Left colon (tissue), 2 donors: ENCODE measurements around the gene LEMD3. TPM values are rescaled to one million over a fixed set of nuclear protein-coding genes. Genes with fewer than 3 reads are reported as not detected.

Source experiments
- ATAC-seq: fragments of 200-7000 bp; cut with Tn5 transposase; one replicate; pipeline ENCODE4 v1.9.1; 2020; ENCODE audit warnings: mild to moderate bottlenecking, moderate library complexity
- DNase-seq, 2 donors: peaks; one replicate each; pipeline ENCODE4 v3.0.0-alpha.2; 2020
- intact Hi-C, 2 donors: fragments of 100-400 bp; cut with DNase I in 1 of 2; cut with micrococcal nuclease in 1 of 2; formaldehyde crosslinking; loops; one replicate each; pipeline versions ENCODE4 v1.11.2 to v1.14.0; 2022; cut with DNase I, micrococcal nuclease
- total RNA-seq, 2 donors: library from RNA; stranded (reverse); fragmentation: NEBNext Ultra II Directional; extraction: Animal tissue kit (Norgen Biotek cat#: 25700); gene quantifications; one replicate each; pipeline ENCODE4 v1.2.1, GENCODE V29; 2021
- donor health status: DM: no; HTN: no; CAD: no.
- donor health status: DM: yes; HTN: yes; CAD: no.

The LEMD3 gene
- total RNA-seq, 2 donors from 2014 or later: 36.4 to 37.2 TPM

DNA sequence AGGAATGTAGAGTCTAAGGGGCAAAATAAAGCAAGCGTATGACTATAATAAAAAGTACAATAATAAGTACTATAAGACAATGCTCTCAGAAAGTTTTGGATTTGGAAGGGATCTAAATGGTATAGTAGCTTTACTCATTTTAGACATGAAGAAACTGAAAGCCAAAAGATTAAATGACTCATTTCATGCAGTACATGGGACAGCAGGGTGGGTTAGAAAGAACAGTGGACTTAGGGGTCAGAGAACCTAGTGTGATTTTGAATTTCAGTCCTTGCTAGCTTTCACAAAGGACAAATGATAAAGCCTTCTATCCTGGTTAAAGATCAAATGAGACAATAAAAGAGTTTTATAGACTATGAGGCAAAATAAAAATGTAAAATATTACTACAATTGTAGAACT lies 6.8 kb upstream of the LEMD3 start:
- DNase-seq: no peak
- intact Hi-C loops: no loop called here
- ATAC-seq: peak; percentile 58

DNA sequence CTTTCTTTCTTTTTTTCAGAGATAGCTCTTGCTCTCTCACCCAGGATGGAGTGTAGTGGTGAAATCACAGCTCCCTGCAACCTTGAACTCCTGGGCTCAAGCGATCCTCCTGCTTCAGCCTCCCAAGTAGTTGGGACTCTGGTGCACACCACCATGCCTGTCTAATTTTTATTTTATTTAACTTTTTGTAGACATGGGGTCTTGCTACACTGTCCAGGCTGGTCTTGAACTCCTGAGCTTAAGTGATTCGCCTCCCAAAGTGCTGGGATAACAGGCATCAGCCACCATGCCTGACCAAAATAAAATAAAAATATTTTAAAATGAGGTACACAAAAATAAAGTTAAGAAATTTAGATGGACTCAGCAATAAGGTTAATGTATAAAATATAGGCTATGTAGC lies 5.1 kb upstream of the LEMD3 start:
- DNase-seq: no peak
- no peak for ATAC-seq
- intact Hi-C loops: no loop called here

DNA sequence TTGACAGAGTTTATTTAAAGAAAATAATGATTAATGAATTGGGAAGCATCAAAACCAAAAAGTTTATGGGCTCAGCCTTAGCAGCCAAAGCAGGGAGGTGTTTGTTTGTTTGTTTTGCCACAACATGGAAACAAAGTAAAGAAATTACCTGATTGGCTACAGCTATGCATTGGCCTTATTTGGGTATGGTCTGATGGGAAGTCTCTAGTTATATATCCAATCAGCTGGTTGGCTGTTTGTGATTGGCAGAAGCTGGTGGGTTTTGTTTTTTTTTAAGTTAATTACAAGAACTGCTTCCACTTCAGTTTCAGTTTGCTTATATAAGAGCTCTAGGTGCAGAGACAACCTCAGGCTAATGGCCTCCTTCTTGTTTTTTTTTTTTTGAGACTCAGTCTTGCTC lies 4.6 kb upstream of the LEMD3 start:
- ATAC-seq: no peak
- no peak for DNase-seq
- intact Hi-C loops: no loop called here

DNA sequence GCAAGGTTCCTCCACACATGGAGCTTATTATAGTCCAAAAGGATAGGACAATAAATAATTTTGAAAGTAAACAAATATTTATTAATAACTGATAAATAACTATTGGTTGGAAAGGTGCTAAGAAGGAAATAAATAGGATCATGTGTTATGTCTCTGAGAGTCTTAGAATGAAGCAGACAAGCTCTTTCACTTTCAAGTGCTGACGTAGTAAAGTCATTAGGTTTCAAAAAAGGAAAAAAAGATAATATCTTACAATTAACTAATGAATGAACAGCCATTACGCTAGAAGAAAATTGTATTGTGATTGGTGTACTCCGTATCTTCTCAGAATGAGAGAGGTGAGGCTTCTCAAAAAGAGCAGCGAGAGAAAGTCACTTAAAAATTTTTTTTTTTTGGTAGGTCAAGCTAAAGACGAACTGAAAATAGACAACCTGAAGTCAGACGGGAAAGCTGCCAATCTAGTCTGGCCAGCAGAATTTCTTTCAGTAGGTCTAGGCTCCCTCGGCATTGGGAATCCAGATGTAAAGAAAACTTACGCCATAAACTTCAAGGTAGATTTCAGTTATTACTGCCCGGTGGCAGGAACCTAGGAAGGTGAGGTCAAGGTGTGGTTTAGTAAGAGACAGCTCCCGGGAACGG lies 583 bp upstream of the LEMD3 start:
- no peak for ATAC-seq
- intact Hi-C loops: no loop called here
- no peak for DNase-seq

DNA sequence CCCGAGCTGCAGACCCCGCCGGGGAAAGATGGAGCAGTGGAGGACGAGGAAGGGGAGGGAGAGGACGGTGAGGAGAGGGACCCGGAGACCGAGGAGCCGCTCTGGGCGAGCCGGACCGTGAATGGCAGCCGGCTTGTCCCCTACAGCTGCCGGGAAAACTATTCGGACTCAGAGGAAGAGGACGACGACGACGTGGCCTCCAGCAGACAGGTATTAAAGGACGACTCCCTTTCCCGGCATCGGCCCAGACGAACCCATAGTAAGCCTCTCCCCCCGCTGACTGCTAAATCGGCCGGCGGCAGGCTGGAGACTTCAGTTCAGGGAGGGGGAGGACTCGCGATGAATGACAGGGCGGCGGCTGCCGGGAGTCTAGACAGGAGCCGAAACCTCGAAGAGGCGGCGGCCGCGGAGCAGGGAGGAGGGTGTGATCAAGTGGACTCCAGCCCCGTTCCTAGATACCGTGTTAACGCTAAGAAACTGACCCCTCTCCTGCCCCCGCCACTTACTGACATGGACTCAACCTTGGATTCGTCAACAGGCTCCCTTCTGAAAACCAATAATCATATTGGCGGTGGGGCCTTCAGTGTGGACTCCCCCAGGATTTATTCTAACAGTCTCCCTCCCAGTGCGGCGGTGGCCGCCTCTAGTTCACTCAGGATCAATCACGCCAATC lies 962 bp downstream of the LEMD3 start:
- DNase-seq: peak; percentile 85 to 87
- intact Hi-C loops: no loop called here
- ATAC-seq: peak; percentile 79

DNA sequence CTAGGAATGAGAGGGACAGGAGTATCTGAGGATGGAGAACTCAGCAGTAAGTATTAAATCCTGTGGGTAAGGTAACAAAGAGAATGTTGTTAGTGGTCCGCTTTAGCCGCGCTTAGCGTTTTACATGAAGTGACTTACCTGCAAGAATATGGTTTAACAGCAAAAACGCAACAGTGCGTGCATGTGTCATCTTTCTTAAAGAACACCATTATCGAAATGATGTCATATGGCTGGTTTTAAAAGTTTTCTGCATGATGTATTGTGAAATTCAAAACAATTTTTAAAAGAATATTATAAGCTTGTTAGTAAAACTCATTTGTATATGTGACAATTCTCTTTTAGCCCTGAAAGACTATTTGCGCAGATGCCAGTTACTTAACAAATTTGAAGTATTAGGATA lies 1.7 kb downstream of the LEMD3 start:
- ATAC-seq (no peak), DNase-seq (no peak)
- intact Hi-C loops: no loop called here

DNA sequence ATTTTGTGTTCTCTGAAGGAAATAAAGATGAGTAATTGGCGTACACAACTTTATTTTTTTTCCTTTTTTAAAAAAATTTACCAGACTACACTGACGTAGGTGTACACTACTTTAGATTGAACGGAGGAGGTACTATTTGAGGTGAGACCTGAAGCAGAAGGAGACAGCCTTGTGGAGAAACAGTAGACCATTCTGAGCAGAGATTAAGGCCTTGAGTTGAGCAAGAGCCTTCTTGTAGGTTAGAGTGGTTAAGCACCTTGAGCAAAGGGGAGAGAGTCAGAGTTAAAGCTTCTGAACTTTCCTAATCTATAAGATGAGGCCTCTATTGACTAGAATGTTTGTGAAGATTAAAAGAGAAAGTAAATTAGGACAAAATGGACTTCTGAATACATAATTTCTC lies 2.5 kb downstream of the LEMD3 start:
- intact Hi-C loops: no loop called here
- DNase-seq: no peak

DNA sequence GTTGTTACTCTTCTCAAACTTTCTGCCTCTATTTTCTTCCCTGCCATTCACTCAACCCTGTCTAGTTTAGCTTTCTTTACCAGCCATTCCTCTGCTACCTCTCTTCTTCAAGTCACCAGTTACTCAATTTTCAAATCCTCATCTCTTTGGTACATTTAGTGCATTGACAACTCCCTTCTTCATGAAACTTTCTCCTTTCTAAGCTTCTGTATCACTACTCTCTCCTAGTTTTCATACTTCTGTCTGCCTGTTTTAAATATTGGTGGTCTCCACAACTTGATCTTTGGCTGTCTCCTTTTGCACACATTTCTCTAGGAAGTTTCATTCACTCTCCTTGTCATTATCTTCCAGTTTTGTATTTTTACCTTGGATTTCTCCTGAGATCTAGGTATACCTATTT lies 6.0 kb downstream of the LEMD3 start:
- intact Hi-C loops: no loop called here
- DNase-seq: no peak
- ATAC-seq: no peak

More for the DNA sequence above, 2.5 kb downstream of the LEMD3 start:
- no peak for ATAC-seq

DNA sequence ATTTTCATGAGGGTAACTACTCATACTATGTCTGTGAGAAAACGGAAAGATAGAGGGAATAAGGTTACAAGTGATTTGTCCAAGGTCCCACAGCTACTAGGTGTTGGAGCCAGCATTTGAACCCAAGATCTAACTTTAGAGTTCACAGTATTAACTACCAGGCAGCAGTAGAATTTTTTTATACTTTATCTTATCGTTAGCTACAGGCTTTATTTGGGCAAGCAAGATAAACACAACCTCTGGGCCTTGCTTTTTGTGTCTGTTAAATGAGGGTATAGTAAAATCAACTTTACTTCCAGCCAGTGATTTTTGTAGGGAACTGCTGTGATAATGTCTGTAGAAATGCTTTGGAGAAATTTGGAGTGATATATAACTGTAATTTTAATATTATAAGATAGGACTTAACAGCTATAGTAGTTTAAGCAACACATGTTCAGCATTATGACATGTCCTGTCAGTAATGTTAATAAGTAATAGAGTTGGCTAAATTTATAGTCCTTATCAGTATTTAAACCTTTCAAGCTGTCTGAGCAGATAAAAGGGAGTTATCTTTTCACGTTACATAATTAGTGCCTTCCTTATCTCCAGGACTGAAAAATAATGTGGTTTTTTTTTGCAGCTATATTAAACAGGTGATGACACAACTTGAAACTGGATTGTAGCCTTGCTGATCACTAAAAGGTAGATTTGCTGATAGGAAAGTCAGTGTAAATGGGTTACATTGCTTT lies 12.8 kb downstream of the LEMD3 start:
- peak; percentile 69 for ATAC-seq
- intact Hi-C loops: no loop called here
- DNase-seq: no peak

DNA sequence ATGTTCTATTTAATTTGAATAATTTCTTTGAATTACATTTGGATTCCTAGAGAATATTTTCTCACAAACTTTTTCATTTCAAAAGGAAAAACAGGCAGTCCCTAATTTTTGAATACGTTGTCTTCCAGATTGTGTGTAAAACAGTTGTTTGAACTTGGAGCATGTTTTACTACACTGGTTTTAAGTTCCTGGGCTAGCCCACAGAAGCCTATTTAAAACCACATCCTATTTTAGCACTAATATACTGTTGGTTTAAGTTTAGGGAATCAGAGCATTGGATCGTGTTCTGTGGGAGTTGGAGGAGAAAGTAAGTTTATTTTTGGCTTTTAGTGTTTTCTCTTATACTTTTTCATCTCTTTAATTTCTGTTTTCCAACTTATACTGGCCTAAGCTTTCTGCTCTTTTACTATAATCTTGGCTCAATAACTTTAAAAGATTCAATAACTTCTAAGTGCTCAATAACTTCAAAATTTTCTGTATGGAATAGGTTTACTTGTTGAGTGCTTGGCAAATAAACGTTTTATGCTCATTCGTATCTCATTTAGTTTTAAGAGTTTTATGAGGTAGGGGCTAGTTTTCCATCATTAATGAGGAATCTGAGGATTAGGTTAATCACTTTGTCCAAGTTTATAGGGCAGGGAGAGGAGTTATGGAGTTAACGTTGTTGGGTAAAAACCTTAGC lies 14.9 kb downstream of the LEMD3 start:
- DNase-seq (no peak), ATAC-seq (no peak)
- intact Hi-C loops: no loop called here

DNA sequence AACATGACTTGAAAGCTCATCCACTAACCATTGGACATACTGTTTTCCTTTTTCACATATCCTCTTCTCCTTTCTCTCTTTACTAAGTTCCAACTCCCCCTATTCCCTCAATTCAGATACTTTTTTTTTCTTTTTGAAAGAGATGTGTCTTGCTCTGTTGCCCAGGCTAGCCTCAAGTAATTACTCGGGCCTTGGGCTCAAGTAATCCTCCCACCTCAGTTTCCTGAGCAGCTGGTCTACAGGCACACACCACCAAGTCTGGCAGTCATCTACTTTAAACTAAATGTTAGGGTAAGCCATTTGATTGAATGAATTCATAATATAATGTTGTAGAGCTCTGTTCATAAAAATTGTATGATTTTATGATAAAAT lies 15.5 kb downstream of the LEMD3 start:
- ATAC-seq (no peak), DNase-seq (no peak)
- intact Hi-C loops: no loop called here

DNA sequence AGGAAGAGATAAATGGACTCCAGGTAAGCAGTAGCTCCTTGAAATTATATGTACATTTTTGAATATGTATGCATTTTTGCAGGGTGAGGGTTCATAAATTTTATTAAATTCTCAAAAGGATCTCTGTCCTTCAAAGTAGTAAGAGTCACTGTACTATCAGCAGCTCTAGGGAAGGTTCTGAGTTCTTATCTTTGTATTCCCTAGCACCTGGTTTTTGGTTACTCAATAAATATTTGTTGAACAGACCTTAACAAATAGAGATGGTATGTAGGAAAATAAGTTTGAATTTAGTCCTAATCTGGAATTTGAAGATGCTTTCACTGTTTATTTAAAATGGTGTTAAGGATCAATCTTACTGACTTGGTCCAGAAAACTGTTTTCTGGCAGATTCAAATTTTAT lies 18.3 kb downstream of the LEMD3 start:
- intact Hi-C loops: no loop called here
- DNase-seq (no peak), ATAC-seq (no peak)

DNA sequence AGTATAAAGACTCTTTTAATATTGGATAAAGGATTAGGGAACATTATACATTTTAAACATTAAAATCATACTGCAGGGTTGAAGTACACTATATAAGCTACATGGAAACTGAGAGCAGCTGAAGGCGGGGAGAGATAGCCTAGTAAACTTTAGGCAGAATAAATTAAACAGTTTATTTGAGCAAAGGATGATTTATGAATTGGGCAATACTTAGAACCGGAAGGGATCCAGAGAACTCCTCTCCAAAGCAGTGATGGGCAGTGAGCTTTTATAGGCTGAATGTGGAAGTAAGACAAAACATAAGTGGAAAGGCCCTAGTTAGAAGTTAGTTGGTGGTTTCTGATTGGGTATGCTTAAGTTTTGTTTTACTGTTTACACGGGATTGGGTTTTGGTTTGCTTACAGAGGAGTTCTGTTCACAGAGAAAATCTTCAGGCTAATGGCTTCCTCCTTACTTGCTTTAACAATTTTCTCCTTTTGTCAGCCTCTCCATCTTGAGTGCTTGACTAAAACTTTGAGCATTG lies 18.9 kb downstream of the LEMD3 start:
- no peak for DNase-seq
- ATAC-seq: peak; percentile 33
- intact Hi-C loops: no loop called here

DNA sequence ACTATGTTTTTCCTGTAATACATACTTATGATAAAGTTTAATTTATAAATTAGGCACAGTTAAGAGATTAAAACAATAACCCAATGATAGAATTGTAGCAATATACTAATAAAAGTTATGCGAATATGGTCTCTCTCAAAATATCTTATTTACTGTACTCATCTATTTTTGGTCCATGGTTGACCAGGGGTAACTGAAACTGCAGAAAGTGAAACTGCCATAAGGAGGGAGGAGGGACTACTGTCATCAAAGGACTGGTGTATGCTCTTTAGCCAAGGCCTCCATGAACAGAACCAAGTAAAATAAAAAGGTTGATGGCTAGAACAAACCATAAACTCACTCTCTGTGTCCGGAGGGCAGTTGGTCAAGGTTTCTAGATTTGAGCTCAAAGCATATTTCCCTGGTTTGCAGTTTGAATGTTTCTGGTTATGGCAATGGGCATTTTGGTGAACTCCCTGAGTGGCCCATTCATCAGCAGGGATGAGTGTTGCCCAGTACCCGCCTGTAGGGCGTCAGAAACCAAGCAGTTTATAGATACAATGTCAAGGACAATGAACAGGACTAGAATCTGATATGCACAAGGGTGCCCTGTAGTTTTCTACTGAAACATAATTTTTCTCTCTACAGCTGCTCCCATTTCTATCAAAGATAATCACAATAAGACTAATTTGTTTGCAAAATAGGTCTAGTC lies 19.8 kb downstream of the LEMD3 start:
- DNase-seq (no peak), ATAC-seq (no peak)
- intact Hi-C loops: no loop called here

DNA sequence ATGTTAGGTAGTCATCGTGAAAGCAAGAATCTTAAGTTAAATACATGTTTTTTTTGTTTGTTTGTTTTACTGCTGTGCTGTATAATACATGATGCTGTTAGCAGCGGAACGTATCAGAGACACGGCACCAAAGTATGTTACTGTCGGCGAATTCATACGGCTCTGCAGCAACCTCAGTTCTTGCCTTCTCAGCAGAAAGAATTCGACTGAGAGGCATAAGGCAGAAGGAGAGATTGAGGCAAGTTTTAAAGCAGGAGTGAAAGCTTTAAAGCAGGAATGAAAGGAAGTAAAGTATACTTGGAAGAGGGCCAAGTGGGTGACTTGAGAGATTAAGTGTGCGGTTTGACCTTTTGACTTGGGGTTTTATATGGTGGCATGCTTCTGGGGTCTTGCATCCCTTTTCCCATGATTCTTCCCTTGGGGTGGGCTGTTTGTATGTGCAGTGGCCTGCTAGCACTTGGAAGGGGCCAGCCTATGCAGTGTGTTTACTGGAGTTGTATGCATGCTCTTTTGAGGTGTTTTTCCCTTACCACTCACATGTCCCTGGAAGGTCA lies 23.7 kb downstream of the LEMD3 start:
- no peak for DNase-seq
- intact Hi-C loops: no loop called here

DNA sequence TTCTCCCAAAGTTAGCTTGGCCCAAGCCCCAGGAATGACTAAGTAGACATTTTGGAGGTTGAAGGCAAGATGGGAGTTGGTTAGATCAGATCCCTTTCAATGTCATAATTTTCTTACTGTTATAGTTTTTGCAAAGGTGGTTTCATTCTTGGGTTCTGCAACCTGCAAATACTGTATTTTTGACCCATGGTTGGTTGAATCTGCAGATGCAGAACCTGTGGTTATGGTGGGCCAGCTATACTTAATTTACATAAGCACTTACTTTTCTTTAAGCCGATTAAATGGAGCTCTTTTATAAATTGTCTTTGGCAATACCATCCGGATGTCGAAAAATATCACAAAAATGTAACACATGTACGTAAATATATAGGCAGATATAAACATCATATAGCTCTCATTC lies 25.6 kb downstream of the LEMD3 start:
- DNase-seq (no peak), ATAC-seq (no peak)
- intact Hi-C loops: no loop called here

More for the DNA sequence above, 23.7 kb downstream of the LEMD3 start:
- peak; percentile 34 for ATAC-seq

DNA sequence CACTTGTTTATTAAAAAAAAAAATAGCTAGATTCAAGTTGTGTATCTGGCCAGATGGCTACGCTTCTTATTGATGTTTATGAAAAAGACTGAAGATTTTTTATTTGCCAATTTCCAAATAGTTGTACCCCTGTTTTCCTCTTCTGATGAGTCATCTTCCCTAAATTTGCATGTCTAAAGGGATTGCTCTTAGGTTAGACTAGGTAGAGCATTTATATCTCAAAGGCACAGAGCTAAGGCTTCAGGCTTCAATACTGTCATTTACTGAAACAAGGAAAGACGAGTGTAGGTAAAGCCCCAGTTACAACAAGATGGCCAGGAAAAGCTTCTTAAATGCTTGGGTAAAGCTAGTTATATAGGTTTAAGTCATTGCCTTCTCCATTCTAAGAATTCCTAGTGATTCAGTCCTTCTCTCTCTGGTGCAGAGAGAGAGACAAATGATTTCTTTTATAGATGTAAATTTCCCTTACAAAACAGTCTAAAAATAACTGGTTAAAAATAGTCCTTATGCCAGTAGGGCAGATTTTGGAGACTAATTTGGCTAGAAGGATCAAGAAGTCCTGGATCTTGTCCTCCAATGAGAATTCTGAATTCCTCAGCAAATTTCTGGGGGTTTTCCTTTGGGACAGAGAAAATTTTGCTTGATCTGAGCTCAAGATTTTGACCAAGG lies 26.1 kb downstream of the LEMD3 start:
- intact Hi-C loops: no loop called here
- no peak for DNase-seq
- ATAC-seq: no peak
